GM21723 (cell line): ENCODE results near the gene CPSF4L.
A peak's percentile ranks its signal among the peaks of the same experiment; 100 is the strongest.
"Not testable (repeated sequence)": the region's sequence is repeated elsewhere in the genome, so short reads cannot be mapped to it uniquely, and the experiment has no call there.

Experiments
- ATAC-seq: cut with Tn5 transposase; IDR thresholded peaks from one replicate; pipeline ENCODE4 v1.9.1; 2021; ENCODE audit warnings: mild to moderate bottlenecking, moderate library complexity; ENCODE audit not compliant: unreplicated experiment

The CPSF4L gene

GRCh38 chr17:73261617-73261951 is at the start of gene CPSF4L:
Gene CPSF4L (minus strand): TSS chr17:73261880. CDS start chr17:73261818, 62 bp downstream.
- ATAC-seq: no peak

GRCh38 chr17:73311428-73311780 is 49.7 kb upstream of the CPSF4L start:
- ATAC-seq: peak; percentile 25

- ATAC-seq: no peak
Observed at GRCh38 chr17:73309727-73310596, 48.3 kb upstream of the CPSF4L start.

GRCh38 chr17:73308959-73309358 is 47.3 kb upstream of the CPSF4L start:
- ATAC-seq: not testable (repeated sequence)

- no peak for ATAC-seq
Observed at GRCh38 chr17:73308017-73308823, 46.5 kb upstream of the CPSF4L start.

- ATAC-seq: no peak
Observed at GRCh38 chr17:73307130-73307529, 45.5 kb upstream of the CPSF4L start.

GRCh38 chr17:73305845-73306836 is 44.5 kb upstream of the CPSF4L start:
- ATAC-seq: no peak

GRCh38 chr17:73304971-73305812 is 43.5 kb upstream of the CPSF4L start:
- no peak for ATAC-seq

GRCh38 chr17:73304438-73304837 is 42.8 kb upstream of the CPSF4L start:
- ATAC-seq: no peak

- ATAC-seq: no peak
Observed at GRCh38 chr17:73302189-73302588, 40.5 kb upstream of the CPSF4L start.

GRCh38 chr17:73301369-73301768 is 39.7 kb upstream of the CPSF4L start:
- no peak for ATAC-seq

- ATAC-seq: no peak
Observed at GRCh38 chr17:73300392-73300791, 38.7 kb upstream of the CPSF4L start.

- no peak for ATAC-seq
Observed at GRCh38 chr17:73297934-73298861, 36.5 kb upstream of the CPSF4L start.

GRCh38 chr17:73293480-73293911 is 31.8 kb upstream of the CPSF4L start:
- ATAC-seq: no peak

- ATAC-seq: no peak
Observed at GRCh38 chr17:73293031-73293430, 31.4 kb upstream of the CPSF4L start.

- no peak for ATAC-seq
Observed at GRCh38 chr17:73292031-73292531, 30.4 kb upstream of the CPSF4L start.

- ATAC-seq: peak; percentile 90
Observed at GRCh38 chr17:73291260-73291801, 29.7 kb upstream of the CPSF4L start.
